ENCODE data around the gene TEX2.
"Not testable (repeated sequence)": the region's sequence is repeated elsewhere in the genome, so short reads cannot be mapped to it uniquely, and the experiment has no call there.

Gene TEX2

GRCh38 chr17:64134216-64134970 is 128.7 kb downstream of the TEX2 start:
- DNase-seq, result no peak

DNA sequence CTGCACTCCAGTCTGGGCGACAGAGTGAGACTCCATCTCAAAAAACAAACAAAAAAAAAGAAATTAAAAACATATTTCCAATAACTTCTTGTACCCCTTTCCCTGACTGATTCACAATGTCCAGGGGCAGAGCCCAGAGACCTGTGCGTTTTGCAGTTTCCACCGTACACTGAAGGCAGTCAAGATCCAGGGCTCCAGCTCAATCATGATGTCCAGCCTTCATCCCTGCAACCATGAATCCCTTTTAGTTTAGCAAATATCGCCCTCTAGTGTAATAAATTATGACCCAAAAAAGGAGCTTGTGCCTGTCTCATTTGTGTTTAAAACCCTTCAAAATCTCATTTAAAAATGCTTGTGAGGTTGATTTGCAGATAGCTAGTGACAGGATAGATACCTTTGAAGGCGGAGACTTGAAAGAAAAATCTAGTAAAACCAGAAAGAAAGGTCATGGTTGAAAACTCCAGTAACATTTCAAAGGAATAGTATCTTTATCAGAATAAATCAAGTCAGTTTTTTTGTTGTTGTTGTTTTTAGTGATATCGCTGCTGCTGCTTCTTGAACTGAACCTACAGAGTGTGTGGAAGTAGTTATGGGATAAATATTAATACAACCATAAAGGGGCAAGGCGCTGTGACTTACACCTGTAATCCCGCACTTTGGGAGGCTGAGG is 129.4 kb downstream of the TEX2 start:
- peak; percentile 90 for DNase-seq

GRCh38 chr17:64131606-64132270 is 131.3 kb downstream of the TEX2 start:
- DNase-seq, result no peak

- no peak for DNase-seq
These were observed 132.5 kb downstream of the TEX2 start for GRCh38 chr17:64130559-64131001.

GRCh38 chr17:64129765-64130558 is 133.1 kb downstream of the TEX2 start, which contains the start of gene ERN1:
TSS of gene ERN1 (minus strand) at chr17:64130144. CDS start at chr17:64130029, 115 bp downstream.
- DNase-seq, result peak; percentile 96

DNA sequence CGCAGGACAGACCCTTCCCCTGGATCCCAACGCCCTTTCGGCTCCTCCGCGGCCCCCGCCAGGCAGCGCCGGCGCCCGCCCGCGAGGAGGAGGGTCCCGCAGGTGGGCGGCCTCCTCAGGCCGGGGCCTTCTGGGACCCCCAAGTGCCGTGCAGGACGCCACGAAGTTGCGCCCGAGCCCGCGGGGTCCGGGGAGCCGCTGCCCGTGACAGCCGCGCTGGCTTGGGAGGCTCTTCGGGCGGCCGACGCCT is 133.6 kb downstream of the TEX2 start:
- no peak for DNase-seq

DNA sequence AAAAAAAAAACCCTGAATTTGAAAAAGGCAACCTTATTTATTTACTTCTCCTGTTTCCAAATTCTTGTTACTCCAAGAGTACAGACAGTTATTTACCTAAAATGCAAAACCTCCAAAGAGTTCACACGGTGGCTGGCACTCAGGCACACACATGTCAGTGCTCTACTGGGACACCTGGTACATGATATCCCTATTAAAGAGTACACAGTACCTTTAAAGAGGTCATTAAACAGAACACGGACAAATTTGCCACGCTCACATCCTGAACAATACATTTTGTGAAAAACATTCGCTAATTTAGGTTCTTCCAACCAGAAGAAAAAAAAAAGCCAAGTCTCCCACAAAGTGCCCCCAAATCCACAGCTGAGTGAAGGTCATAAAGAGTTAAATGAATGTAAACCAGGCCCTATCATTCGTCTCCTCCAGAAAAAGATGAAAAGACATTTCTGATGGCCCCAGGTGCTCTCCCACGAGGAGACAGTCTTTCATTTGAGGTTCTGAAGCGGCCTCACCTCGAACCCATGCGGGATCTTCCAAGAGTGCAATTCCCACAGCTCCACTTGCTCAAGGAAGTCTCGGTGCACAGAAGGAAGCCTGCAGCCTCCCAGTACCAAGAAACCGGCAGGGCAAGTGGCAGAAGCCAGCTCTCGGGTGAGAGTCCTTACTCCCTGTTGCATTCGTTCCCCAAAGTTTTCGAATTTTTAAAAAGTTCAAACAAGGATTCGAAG is 134.1 kb downstream of the TEX2 start:
- DNase-seq, result peak; percentile 75

DNA sequence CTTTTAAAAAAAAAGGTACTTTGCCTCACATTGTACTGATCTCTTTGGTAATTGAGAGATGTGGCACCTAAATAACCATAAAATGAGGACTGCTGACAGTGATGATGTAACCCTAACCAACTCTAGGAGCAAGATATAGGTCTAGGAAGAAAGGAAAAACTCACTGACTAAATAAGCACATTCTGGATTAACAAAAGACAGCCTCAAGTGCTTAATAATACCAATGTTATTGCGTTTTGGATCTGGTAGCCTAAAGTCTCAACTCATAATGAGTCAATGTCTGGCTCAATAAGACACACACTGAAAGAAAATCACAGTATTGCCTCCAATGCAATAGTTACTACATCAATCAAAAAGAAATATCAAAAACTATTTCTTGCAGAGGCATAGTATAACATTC is 136.1 kb downstream of the TEX2 start:
- DNase-seq, result no peak

DNA sequence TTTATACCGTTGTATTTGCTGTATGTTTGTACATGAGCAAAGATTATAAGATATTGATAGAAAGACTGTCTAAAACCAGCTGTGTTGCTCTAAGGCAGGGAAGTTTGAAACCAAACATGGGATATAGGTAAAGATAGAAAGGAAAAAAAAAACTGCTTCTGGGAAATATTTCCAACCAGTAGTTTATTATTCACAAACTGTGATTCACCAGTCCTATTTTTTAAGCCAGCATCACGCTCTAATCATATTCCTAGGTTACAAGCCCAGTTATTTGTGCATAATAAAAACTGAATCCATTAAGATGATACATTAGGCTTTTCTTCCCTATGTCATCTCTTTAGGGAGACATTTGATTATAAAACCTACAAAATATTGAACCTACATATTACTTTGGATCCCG is 137.1 kb downstream of the TEX2 start:
- DNase-seq, result no peak

GRCh38 chr17:64124609-64125008 is 138.5 kb downstream of the TEX2 start:
- no peak for DNase-seq

GRCh38 chr17:64123114-64123513 is 139.9 kb downstream of the TEX2 start:
- no peak for DNase-seq

DNA sequence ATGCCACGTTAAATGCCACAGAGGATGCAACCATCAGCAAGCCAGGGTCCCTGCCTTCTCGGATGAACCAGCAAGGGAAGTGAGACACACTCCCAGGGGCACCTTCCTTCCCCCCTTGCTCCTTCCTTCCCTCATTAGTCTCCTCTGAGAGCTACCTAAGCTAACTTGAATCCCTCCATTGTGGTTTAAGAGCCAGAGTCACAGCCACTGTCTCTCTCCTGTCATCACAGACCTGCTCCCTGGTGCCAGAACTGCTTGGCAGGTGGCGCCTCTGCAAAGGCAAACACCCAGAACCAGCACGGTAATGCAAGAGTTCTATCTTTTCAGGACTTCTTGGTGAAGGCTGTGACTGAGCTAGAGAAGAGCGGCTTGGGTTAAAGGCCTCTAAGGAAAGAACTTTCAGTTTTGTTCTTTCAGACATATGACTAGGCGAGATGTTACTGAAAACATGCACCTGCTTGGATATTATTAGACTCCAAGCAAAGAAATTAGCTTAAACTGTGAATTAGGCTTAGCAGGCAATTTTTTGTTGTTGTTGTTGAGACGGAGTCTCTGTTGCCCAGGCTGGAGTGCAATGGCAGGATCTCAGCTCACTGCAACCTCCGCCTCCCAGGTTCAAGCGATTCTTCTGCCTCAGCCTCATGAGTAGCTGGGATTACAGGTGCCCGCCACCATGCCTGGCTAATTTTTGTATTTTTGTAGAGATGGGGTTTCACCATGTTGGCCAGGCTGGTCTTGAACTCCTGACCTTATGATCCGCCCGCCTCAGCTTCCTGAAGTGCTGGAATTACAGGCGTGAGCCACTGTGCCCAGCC is 141.9 kb downstream of the TEX2 start:
- not testable (repeated sequence) for DNase-seq

GRCh38 chr17:64120159-64120810 is 142.8 kb downstream of the TEX2 start:
- DNase-seq, result no peak

GRCh38 chr17:64117981-64118979 is 144.8 kb downstream of the TEX2 start:
- DNase-seq, result peak; percentile 72

DNA sequence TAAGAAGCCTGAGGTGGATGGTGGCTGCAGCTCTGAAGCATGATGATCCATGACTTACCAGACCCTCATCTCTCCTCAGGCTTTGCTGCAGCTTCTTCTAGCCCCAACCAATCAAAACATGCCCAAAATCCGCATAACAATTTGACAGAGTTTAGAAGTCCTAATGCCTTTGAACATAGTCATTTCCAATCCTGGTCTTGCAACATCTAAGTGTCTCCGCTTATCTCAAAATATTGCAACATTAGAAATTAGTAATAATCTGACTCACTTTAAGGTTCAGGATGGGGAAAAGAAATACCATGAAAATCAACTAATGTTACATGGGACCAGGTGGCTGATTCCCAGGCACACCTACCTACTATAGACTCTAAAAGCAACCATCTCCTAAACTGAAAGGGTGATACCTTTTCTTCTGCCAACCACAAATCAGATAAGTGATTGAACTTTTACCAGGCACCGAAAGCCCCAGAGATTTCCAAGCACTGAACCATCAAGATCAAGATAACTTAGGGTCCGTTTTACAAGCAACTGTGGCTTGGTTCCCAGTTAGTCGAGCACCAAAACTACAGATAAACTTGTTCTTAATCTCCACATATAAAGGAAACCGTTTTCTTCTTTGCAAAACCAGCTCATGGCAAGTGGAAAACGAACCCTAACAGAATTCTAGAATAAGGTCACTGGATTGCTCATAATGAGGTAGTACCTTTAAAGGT is 147.1 kb downstream of the TEX2 start:
- DNase-seq, result no peak

GRCh38 chr17:64115043-64115698 is 147.9 kb downstream of the TEX2 start:
- no peak for DNase-seq

- no peak for DNase-seq
These were observed 150.1 kb downstream of the TEX2 start for GRCh38 chr17:64113006-64113405.

DNA sequence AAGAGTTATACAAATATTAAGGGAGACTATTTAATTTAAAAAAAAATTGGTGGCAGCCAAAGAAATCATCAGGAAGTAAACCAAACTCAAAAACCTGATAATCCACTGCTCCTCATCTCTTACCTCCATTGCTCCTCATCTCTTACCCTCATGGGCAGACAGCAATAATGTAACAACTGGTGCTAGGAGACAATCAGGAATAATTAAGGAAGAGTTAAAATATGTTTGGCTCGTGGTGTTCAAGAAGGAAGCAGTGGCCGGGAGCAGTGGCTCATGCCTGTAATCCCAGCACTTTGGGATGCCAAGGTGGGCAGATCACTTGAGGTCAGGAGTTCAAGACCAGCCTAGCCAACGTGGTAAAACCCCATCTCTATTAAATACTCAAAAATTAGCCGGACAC is 151.2 kb downstream of the TEX2 start:
- DNase-seq, result no peak

All from eye (tissue), 1 donor.